ENCODE results near the gene CD44. TPM values are rescaled to one million over a fixed set of nuclear protein-coding genes. Genes with fewer than 3 reads are reported as not detected.
"Not testable (repeated sequence)": the region's sequence is repeated elsewhere in the genome, so short reads cannot be mapped to it uniquely, and the experiment has no call there.

CD44 gene
- 211 and 238 TPM in 2 replicates for total RNA-seq (2014; rRNA removed; shearing (Covaris generic))

DNA sequence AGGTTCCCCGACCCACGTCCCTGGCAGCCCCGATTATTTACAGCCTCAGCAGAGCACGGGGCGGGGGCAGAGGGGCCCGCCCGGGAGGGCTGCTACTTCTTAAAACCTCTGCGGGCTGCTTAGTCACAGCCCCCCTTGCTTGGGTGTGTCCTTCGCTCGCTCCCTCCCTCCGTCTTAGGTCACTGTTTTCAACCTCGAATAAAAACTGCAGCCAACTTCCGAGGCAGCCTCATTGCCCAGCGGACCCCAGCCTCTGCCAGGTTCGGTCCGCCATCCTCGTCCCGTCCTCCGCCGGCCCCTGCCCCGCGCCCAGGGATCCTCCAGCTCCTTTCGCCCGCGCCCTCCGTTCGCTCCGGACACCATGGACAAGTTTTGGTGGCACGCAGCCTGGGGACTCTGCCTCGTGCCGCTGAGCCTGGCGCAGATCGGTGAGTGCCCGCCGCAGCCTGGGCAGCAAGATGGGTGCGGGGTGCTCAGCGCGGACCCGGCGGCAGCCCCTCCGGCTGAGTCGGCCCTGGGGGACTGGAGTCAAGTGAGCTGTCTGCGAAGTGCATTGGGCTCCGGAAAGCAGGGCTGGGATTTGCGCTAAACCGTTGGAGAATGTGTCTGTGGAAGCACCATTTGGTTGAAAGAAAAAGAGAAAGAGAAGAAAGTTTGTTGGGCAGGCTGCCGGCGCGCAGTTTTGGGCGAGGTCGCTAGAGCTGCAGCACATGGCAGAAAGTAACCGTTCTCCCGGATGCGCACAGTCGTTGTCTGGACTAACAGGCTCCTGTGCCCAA is at the start of gene CD44:
CD44 (plus strand) TSS at position 229 of the 779 bp plus-strand sequence; CDS start at position 362, 133 bp downstream.
- peak; percentile 91 for DNase-seq (ENCODE audit: low spot score)

DNA sequence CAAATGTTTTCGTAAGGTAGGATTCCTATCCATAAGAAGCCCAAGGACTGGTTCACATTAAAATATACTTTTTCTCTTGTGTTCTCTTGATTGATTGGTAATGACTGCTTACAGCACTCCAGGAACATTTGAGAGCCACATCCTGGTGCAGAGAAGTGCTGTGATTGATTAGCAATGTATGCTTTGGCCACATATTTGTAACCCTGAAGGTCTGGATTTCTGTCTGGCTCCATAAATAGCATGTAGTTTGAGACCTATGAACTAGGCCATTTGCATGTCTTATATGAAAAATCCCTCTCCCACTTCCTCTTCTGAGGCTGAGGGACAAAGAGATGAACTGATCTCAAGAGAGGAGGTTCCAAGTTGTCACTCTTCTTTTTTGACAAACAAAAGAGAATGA is 49.3 kb upstream of the CD44 start:
- DNase-seq (ENCODE audit: low spot score) = no peak

DNA sequence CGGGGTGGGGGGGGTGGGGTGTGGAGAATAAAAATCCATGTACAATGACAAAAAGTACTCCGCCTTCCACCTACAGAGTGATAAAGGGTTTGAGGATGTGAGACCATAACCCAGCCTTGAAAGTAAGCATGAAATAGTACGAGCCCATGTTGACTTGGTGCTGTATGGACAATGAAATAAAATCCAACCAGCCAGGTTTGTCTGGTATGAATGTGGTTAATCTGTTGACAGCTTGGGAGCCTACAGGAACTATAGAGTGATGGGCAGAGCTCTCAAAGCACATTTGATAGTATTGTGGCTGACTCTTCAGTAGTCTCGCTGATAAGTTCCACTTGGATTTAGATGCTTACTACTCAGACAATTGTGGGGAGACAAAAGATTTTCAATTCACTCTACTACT is 48.8 kb upstream of the CD44 start:
- DNase-seq (ENCODE audit: low spot score) = no peak

DNA sequence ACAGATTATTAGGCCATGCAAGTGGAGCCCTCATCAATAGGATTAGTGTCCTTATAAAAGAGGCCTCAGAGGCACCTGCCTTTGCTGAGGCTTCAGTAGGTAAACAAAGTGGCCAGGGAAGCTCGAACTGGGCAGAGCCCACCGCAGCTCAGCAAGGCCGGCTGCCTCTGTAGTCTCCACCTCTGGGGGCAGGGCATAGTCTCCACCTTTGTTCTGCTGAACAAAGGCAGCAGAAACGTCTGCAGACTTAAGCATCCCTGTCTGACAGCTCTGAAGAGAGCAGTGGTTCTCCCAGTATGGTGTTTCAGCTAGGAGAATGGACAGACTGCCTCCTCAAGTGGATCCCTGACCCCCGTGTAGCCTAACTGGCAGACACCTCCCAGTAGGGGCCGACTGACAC is 48.0 kb upstream of the CD44 start:
- DNase-seq (ENCODE audit: low spot score) = not testable (repeated sequence)

DNA sequence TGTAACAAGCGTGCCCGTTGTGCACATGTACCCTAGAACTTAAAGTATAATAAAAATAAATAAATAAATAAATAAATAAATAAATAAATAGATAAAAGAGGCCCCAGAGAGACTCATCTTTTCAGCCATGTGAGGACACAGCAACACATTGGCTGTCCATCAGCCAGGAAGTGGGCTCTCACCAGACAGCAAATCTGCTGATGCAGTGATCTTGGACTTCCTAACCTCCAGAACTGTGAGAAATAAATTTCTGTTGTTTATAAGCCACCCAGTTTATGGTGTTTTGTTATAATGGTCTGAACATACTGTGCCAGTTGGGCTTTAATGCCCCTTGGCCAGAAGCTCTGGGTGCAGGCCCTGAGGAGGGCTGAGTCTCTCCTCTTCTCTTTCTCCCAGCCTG is 42.2 kb upstream of the CD44 start:
- DNase-seq (ENCODE audit: low spot score) = no peak

DNA sequence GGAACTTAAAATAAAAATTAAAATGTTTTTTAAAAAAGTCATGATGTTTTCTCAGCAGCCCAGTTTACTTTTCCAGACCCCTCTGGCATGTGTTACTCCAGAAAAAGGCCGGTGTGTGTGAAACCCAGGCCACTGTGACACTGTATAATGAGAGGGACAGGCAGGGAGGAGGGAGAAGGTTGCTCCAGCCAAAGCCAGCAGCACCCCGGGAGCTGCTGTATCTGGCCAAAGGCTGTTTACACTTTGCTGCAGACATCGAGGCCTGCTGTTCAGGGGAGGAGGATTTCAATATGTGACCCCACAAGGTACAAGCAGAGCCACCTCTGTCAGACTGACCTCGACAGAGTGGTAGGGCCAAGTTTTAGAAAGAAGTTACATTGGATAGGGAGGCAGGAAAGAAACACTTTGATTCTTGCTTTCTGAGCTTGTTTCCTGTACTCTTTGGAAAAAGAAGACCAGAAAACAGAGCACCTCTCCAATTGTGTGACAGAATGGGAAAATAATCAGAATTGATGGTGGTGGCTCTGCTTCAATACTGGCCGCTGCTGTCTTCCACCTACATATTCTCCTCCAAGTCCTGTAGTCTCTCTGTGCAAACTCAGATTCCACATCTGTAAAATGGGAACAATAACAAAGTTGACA is 41.0 kb upstream of the CD44 start:
- no peak for DNase-seq (ENCODE audit: low spot score)

DNA sequence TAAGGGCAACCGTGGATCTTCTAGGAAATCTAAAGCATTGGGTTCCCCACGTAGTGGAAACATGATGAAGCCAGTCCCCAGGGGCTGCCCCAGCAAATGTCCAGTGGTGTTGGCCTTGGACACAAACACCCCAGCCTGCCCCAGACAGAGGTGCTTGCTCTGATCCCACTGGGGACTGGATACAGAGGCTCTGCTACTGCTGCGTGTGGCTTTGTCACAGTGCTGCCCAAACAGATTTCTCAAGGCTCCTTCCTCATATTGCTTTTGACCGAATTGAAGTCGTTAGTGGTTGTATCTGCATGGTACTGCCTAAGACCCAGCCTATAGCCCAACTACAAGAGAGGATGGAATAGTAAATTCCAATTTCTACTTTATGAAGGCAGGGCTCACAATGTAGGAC is 40.1 kb upstream of the CD44 start:
- DNase-seq (ENCODE audit: low spot score) = no peak

DNA sequence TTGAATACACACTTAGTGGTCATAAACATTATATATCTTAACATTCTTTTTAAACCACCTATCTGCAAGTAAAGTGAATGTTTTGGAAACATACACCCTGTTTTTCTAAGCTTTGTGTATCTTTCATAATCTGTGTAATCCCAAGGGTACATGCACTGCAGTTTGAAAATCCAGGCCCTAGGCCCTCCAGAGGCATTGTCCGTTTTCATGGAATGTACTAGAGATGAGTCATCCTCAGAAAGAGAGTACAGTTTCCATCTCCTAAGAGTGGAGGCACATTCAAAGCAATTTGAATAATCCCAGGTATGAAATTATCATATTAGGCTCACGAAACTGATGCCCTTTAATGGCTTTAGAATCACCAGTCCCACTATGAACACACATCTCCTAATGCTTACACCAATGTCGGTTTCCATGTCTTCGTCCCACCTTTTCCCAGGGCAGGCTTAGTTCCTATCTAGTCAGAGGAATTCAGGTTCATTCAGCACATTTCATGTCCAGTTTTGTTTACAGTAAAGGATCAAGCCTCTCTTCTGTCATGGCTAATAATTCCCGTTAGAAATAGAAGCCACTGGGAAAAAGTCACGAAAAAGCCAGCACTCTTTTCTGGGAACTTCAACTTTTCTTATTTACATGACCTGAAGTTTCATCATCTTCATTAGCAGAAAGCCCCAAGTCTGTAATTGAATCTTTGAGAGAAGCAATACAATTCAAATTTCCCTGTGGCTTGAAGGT is 39.5 kb upstream of the CD44 start:
- peak; percentile 53 for DNase-seq (ENCODE audit: low spot score)

- peak; percentile 55 for DNase-seq (ENCODE audit: low spot score)
Measured at GRCh38 chr11:35100013-35100383, 39.0 kb upstream of the CD44 start.

DNA sequence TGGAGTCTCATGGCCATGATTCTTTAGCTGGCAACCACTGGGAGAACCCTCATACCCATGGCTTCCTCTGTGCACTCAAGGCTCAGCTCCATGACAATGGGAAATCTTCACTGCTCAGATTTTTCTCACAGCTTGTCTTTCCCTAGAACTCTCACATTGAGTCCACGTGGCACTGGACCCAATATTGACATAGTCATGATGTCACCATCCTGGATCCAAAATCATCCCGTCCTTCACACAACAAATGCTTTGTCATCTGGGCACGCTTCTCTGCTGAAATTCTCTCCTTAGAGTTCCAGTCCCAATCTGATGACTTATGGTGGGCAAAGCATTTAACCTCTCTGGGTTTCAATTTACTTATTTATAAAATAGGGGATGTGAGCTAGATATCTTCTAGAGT is 37.7 kb upstream of the CD44 start:
- DNase-seq (ENCODE audit: low spot score) = no peak

- no peak for DNase-seq (ENCODE audit: low spot score)
Measured at GRCh38 chr11:35102267-35102666, 36.7 kb upstream of the CD44 start.

- peak; percentile 87 for DNase-seq (ENCODE audit: low spot score)
Measured at GRCh38 chr11:35103366-35104208, 35.4 kb upstream of the CD44 start.

GRCh38 chr11:35104655-35105054 is 34.3 kb upstream of the CD44 start:
- no peak for DNase-seq (ENCODE audit: low spot score)

- DNase-seq (ENCODE audit: low spot score) = no peak
Measured at GRCh38 chr11:35105319-35106079, 33.5 kb upstream of the CD44 start.

GRCh38 chr11:35106595-35106994 is 32.4 kb upstream of the CD44 start:
- no peak for DNase-seq (ENCODE audit: low spot score)

DNA sequence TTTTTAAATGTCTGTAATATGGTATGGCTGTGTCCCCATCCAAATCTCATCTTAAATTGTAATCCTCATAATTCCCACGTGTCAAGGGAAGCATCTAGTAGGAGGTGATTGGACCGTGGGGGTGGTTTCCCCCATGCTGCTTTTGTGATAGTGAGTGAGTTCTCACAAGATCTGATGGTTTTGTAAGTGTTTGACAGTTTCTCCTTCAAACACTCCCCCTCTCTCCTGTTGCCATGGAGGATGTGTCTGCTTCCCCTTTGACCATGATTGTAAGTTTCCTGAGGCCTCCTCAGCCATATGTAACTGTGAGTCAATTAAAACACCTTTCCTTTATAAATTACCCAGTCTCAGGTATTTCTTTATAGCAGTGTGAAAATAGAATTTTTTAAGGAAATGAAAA is 31.1 kb upstream of the CD44 start:
- no peak for DNase-seq (ENCODE audit: low spot score)

- not testable (repeated sequence) for DNase-seq (ENCODE audit: low spot score)
Measured at GRCh38 chr11:35108336-35108735, 30.6 kb upstream of the CD44 start.

DNA sequence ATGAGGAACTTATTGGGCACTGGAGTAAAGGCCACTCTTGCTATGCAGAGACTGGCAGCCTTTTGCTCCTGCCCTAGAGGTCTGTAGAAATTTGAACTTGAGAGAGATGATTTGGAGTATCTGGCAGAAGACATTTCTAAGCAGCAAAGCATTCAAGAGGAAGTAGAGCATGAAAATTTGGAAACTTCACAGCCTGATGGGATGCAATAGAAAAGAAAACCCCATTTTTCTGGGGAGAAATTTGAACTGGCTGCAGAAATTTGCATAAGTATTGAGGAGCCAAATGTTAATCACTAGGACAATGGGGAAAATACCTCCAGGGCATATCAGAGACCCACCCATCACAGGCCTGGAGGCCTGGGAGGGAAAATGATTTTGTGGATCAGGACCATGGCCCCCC is 29.9 kb upstream of the CD44 start:
- no peak for DNase-seq (ENCODE audit: low spot score)

GRCh38 chr11:35109827-35110226 is 29.1 kb upstream of the CD44 start:
- DNase-seq (ENCODE audit: low spot score) = no peak

DNA sequence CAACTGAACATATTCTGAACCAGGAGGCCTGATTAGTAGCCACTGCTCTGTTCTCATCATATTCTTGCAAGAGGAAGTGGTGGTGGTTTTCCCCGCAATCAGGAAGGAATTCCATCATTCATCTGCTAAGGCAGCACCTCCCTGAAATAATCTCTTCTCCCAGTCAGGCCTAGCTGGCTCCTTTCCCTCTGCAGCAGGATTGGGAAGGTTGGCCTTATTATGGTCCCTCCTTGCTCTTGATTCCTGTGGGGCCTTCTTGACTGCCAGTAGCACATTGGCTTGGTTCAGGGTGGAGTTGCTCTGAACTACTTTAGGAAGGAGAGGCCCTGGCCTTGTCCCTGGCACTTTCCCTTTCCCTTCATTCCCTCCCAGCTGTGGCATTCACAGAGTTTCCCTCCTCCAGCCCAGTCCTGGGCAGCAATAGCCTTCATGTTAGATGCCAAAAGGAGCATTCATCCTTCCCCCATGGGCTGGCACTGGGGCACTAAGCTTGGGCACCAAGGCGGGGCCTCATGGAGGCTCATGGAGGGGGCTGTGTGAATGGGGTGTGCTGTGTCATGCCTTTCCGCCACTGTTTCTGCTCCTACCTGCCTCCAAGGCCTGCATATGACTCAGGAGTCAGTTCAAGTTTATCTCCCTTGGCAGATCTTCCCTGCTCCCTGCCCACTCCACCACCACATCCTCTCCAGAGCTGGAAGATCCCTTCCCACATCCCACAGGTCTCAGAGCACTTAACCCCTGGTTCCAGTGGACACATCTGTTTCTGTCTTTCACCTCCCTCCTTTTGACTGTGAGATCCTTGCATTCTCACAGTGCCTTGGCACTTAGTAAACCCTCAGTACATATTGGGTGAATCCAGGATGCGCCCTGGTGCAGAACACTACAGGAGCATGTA is 27.6 kb upstream of the CD44 start:
- DNase-seq (ENCODE audit: low spot score) = peak; percentile 93

Measured in H4 (cell line).